ENCODE results near the gene TBC1D1.

The TBC1D1 gene

DNA sequence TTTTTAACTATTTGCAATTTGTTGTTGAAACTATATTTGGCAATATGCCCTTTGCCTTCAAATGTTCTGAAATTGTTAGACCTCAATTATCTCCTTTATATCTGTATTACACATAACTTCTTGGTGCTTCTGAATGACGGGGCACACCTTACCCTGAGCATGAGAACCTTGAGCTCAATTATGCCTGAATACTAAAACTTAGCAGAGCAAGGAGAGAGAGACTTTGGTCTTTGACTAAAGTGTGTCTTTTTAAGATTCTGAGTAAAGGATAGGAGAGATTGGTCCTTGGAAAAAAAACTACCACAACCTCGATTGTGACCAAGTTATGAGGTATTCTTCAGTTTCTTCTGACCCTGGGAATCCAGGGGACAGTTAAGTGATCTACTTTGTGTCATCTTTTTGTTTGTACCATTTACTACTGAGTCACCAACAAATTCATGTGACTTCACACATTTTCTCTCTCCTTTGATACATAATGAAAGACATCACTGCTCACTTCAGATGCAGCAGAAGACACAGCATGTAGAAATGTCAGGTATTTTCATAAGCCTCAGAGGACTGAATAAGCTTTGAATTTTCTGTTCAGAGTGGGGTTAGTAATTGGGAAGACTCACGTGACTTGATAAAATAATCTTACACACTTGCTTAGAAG, 120.8 kb downstream of the TBC1D1 start:
- no peak for DNase-seq (ENCODE audit: extremely low read depth, insufficient read length)
- Histone ChIP-seq H3K27me3 (replicated peaks; ENCODE audit: control insufficient read depth, insufficient read depth, low read length) (no peaks in the 10 kb centered on the region), H3K4me3 (replicated peaks; ENCODE audit: low read depth, low read length) (no peak overlapping the region), H3K36me3 (ENCODE audit: control insufficient read depth, insufficient read depth, low read length) (peaks cover 2% of the 10 kb centered on the region; the same call in 1 of the 2 replicates)
- TF ChIP-seq, protein P1, sequence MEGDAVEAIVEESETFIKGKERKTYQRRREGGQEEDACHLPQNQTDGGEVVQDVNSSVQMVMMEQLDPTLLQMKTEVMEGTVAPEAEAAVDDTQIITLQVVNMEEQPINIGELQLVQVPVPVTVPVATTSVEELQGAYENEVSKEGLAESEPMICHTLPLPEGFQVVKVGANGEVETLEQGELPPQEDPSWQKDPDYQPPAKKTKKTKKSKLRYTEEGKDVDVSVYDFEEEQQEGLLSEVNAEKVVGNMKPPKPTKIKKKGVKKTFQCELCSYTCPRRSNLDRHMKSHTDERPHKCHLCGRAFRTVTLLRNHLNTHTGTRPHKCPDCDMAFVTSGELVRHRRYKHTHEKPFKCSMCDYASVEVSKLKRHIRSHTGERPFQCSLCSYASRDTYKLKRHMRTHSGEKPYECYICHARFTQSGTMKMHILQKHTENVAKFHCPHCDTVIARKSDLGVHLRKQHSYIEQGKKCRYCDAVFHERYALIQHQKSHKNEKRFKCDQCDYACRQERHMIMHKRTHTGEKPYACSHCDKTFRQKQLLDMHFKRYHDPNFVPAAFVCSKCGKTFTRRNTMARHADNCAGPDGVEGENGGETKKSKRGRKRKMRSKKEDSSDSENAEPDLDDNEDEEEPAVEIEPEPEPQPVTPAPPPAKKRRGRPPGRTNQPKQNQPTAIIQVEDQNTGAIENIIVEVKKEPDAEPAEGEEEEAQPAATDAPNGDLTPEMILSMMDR (IDR thresholded peaks at IDR 0.05; ENCODE audit: insufficient read depth, low read length, poor library complexity, severe bottlenecking), result no peak

DNA sequence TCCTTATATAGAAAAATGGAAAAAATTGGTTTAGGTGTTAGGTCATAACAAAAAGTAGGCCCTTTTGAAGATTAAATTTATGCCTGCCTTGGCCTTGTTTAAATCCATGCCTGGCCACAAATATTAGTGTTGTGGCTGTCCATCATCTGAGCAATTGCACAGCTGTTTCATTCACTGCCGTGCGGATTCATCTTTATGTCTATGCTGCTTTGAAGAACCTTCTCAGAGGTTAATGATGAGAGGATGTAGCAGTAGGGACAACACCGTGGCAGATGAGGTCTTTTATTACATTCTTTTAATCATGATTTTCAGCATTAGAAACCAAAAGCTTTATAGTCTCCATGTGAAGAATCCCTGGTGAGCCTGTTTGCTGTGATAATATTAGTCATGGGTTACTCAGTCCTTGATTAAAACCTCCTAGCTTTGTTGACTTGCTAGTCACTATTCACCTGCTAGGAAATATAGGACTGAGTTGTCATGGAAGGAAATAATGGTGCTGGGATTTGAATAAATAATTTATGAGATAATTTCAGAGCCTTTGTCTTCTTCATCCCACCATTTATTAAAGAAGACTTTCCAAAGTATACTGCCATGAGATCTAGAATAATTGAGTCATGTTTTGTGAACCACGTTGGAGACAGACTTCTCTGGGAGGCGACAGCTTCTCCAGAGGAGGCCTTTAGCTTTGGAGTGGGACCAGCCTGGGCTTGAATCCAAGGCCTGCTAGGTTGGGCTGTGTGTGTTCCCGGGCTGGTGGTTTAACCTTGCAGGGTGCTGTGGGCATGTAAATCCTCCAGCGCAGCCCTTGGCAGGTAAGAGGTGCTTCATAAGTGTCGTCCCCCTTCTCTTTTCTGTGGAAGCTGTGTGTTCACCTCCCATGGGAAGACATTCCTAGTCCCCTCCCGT, 122.8 kb downstream of the TBC1D1 start:
- TF ChIP-seq, protein P1 (IDR thresholded peaks at IDR 0.05; ENCODE audit: insufficient read depth, low read length, poor library complexity, severe bottlenecking), result no peak
- no peak for DNase-seq (ENCODE audit: extremely low read depth, insufficient read length)
- Histone ChIP-seq H3K36me3 (ENCODE audit: control insufficient read depth, insufficient read depth, low read length) (peaks cover 4% of the 10 kb centered on the region), H3K4me3 (replicated peaks; ENCODE audit: low read depth, low read length) (no peak overlapping the region), H3K27me3 (replicated peaks; ENCODE audit: control insufficient read depth, insufficient read depth, low read length) (no peaks in the 10 kb centered on the region)

DNA sequence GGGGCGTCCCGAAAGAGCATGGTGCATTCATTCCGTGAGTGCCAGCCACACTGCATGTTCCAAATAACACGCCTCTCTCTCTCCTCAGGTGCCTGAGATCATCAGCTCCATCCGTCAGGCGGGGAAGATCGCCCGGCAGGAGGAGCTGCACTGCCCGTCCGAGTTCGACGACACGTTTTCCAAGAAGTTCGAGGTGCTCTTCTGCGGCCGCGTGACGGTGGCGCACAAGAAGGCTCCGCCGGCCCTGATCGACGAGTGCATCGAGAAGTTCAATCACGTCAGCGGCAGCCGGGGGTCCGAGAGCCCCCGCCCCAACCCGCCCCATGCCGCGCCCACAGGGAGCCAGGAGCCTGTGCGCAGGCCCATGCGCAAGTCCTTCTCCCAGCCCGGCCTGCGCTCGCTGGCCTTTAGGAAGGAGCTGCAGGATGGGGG, 123.6 kb downstream of the TBC1D1 start:
- no peaks in the 10 kb centered on the region for H3K27me3 ChIP-seq (replicated peaks; ENCODE audit: control insufficient read depth, insufficient read depth, low read length)

DNA sequence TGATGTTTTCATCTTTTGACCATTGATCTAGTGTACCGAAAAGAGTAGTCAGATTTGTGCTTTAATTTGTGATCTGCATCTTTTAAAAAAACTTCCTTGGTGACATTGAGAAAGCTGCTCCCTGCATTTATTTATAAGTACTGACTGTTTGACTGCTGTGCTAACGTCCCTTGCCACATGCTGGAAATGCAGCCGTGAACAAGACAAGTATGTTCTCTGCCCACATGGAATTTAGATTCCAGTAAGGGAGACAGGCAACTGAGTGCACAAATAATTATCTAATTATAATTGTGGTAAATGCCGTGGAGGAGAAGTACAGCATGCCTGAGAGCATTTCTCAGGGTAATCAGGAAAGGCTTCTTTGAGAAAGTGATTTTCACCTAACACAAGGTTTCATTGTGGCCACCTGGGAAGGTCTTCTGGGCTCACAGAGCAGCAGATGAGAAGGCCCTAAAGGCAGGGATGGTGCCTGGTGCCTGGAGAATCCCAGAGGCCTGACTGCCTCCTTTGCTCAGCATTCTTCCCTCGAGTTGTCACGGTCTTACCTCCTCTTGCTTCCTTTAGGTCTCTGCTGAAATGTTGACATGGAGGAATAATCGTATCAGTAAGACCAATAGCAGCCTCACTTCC, 125.1 kb downstream of the TBC1D1 start:
- no peak overlapping the region for H3K4me3 ChIP-seq (replicated peaks; ENCODE audit: low read depth, low read length)
- TF ChIP-seq, protein P1 (IDR thresholded peaks at IDR 0.05; ENCODE audit: insufficient read depth, low read length, poor library complexity, severe bottlenecking), result no peak
- no peak for DNase-seq (ENCODE audit: extremely low read depth, insufficient read length)
- H3K36me3 ChIP-seq (ENCODE audit: control insufficient read depth, insufficient read depth, low read length), result peaks cover 4% of the 10 kb centered on the region
- H3K27me3 ChIP-seq (replicated peaks; ENCODE audit: control insufficient read depth, insufficient read depth, low read length), result no peaks in the 10 kb centered on the region

More for the DNA sequence above, 123.6 kb downstream of the TBC1D1 start:
- no peak overlapping the region for H3K4me3 ChIP-seq (replicated peaks; ENCODE audit: low read depth, low read length)
- peaks cover 4% of the 10 kb centered on the region for H3K36me3 ChIP-seq (ENCODE audit: control insufficient read depth, insufficient read depth, low read length)
- no peak for DNase-seq (ENCODE audit: extremely low read depth, insufficient read length)
- TF ChIP-seq, protein P1 (IDR thresholded peaks at IDR 0.05; ENCODE audit: insufficient read depth, low read length, poor library complexity, severe bottlenecking), result no peak

DNA sequence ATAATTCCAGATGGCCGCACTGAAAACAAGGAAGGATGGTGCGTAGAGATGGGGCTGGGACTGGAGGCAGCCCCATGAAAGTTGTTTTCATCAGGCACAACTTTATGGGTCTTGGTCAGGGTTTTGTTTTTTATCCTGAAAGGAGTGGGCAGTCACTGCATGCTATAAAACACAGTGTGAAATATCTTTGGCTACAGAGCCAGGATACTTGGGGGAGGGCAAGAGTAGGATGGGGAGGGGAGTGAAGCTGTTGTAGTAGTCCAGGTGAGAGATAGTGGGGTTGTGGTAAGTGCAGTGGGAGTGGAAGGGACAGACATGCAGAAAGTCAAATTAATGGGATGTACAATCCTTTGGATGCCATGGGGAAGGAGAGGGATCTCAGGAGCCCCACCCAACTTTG, 125.8 kb downstream of the TBC1D1 start:
- no peaks in the 10 kb centered on the region for H3K27me3 ChIP-seq (replicated peaks; ENCODE audit: control insufficient read depth, insufficient read depth, low read length)
- DNase-seq (ENCODE audit: extremely low read depth, insufficient read length), result no peak
- H3K4me3 ChIP-seq (replicated peaks; ENCODE audit: low read depth, low read length), result no peak overlapping the region
- TF ChIP-seq, protein P1 (IDR thresholded peaks at IDR 0.05; ENCODE audit: insufficient read depth, low read length, poor library complexity, severe bottlenecking), result no peak
- H3K36me3 ChIP-seq (ENCODE audit: control insufficient read depth, insufficient read depth, low read length), result peaks cover 4% of the 10 kb centered on the region
